ENCODE data around the gene RARG.

GRCh38 chr12:53239643-53240258 is 7.7 kb upstream of the RARG start:
- TF ChIP-seq CTCF (conservative IDR thresholded peaks at IDR 0.05; ENCODE audit: low read depth, low read length), result no peak
- TF ChIP-seq EZH2 (IDR thresholded peaks at IDR 0.05; ENCODE audit: borderline replicate concordance, low read depth, low read length, poor library complexity, severe bottlenecking), result no peak
